Epithelial cell of prostate (primary cell): ENCODE measurements around the gene PRDM16.

Source experiments
- DNase-seq: peaks from one replicate; pipeline ENCODE4 v3.0.0-alpha.2; 2011; ENCODE audit warnings: low read depth, low spot score
- H3K27ac ChIP-seq: fragments of 450-650 bp; 2 replicates; pipeline ENCODE4 v1.5.1; 2017; ENCODE audit warnings: mild to moderate bottlenecking

Gene PRDM16

GRCh38 chr1:3115275-3116149, 46.5 kb downstream of the PRDM16 start:
- DNase-seq: no peak
- H3K27ac ChIP-seq: no peak overlapping the region

GRCh38 chr1:3116150-3116510, 47.1 kb downstream of the PRDM16 start:
- no peak overlapping the region for H3K27ac ChIP-seq
- DNase-seq: no peak

- no peak for DNase-seq
- H3K27ac ChIP-seq: no peak overlapping the region
Observed at GRCh38 chr1:3116560-3116959, 47.6 kb downstream of the PRDM16 start.

- H3K27ac ChIP-seq: no peak overlapping the region
- no peak for DNase-seq
Observed at GRCh38 chr1:3117879-3118278, 48.9 kb downstream of the PRDM16 start.

- no peak for DNase-seq
- no peak overlapping the region for H3K27ac ChIP-seq
Observed at GRCh38 chr1:3119061-3119460, 50.1 kb downstream of the PRDM16 start.

- no peak for DNase-seq
- H3K27ac ChIP-seq: no peak overlapping the region
Observed at GRCh38 chr1:3119725-3120124, 50.7 kb downstream of the PRDM16 start.

- no peak overlapping the region for H3K27ac ChIP-seq
- DNase-seq: no peak
Observed at GRCh38 chr1:3120140-3120539, 51.1 kb downstream of the PRDM16 start.

- DNase-seq: no peak
- H3K27ac ChIP-seq: no peak overlapping the region
Observed at GRCh38 chr1:3120994-3121393, 52.0 kb downstream of the PRDM16 start.

- DNase-seq: no peak
- no peak overlapping the region for H3K27ac ChIP-seq
Observed at GRCh38 chr1:3121401-3122210, 52.6 kb downstream of the PRDM16 start.

GRCh38 chr1:3122311-3122710, 53.3 kb downstream of the PRDM16 start:
- H3K27ac ChIP-seq: no peak overlapping the region
- DNase-seq: no peak

GRCh38 chr1:3124246-3124645, 55.2 kb downstream of the PRDM16 start:
- no peak overlapping the region for H3K27ac ChIP-seq
- DNase-seq: no peak

- no peak for DNase-seq
- H3K27ac ChIP-seq: no peak overlapping the region
Observed at GRCh38 chr1:3125078-3125477, 56.1 kb downstream of the PRDM16 start.

- H3K27ac ChIP-seq: no peak overlapping the region
- no peak for DNase-seq
Observed at GRCh38 chr1:3125546-3126368, 56.8 kb downstream of the PRDM16 start.

GRCh38 chr1:3126756-3127678, 58.0 kb downstream of the PRDM16 start:
- DNase-seq: no peak
- no peak overlapping the region for H3K27ac ChIP-seq

GRCh38 chr1:3127738-3128137, 58.7 kb downstream of the PRDM16 start:
- DNase-seq: no peak
- no peak overlapping the region for H3K27ac ChIP-seq

GRCh38 chr1:3128431-3129132, 59.6 kb downstream of the PRDM16 start:
- DNase-seq: no peak
- H3K27ac ChIP-seq: no peak overlapping the region

GRCh38 chr1:3129133-3129490, 60.1 kb downstream of the PRDM16 start:
- H3K27ac ChIP-seq: no peak overlapping the region
- no peak for DNase-seq

GRCh38 chr1:3130268-3130667, 61.3 kb downstream of the PRDM16 start:
- no peak overlapping the region for H3K27ac ChIP-seq
- DNase-seq: no peak

GRCh38 chr1:3132660-3133059, 63.7 kb downstream of the PRDM16 start:
- no peak for DNase-seq

More at GRCh38 chr1:3132660-3133059, 63.7 kb downstream of the PRDM16 start:
- no peak overlapping the region for H3K27ac ChIP-seq
